SK-N-SH (cell line): Measurements from ENCODE around the gene SAXO1. TPM values are rescaled to one million over a fixed set of nuclear protein-coding genes. Genes with fewer than 3 reads are reported as not detected.

ENCODE experiments used
- CTCF ChIA-PET: fragments of 300-600, 350-600 bp; formaldehyde crosslinking; extraction: SDS; loops from one replicate; lab custom pipeline; 2021; lab: Yijun Ruan, JAX
- POLR2A ChIA-PET: fragments of 350-600 bp; sonication (Branson Sonifier 250); formaldehyde crosslinking; extraction: SDS; loops from one replicate; lab custom pipeline; 2020; ENCODE audit warnings: antibody characterized with exemption, inconsistent platforms; lab: Yijun Ruan, JAX
- DNase-seq: peaks from one replicate; pipeline ENCODE4 v3.0.0; 2012
- H2AFZ ChIP-seq: fragments of 200-600 bp; sonication (generic); 2 replicates; pipeline ENCODE4 v1.8.1; 2016; ENCODE audit warnings: antibody characterized with exemption, mild to moderate bottlenecking, low read depth
- H3F3A ChIP-seq: fragments of 200-600 bp; sonication (generic); replicated peaks from 2 replicates; pipeline ENCODE3; 2016; ENCODE audit warnings: antibody characterized with exemption, mild to moderate bottlenecking; ENCODE audit not compliant: insufficient read depth
- H3K27ac ChIP-seq, 2 experiments: fragments of 200-500 bp in 1 of 2; fragments of 200-600 bp in 1 of 2; sonication (Bioruptor generic) in 1 of 2; sonication (generic), shearing (Covaris generic) in 1 of 2; 2 replicates each; pipeline versions ENCODE4 v1.5.1 to v1.6.1; 2014 to 2016; ENCODE audit warnings: low read depth in 2 of 2, inconsistent platforms in 1 of 2, low read length in 1 of 2, mild to moderate bottlenecking in 1 of 2, mixed read lengths in 1 of 2
- H3K27me3 ChIP-seq: fragments of 200-600 bp; sonication (generic), shearing (Covaris generic); 2 replicates; pipeline ENCODE4 v1.6.1; 2016; ENCODE audit warnings: mixed run types; ENCODE audit not compliant: insufficient read depth
- H3K36me3 ChIP-seq, 2 experiments: fragments of 200-500 bp in 1 of 2; fragments of 200-600 bp in 1 of 2; sonication (Bioruptor generic) in 1 of 2; sonication (generic) in 1 of 2; replicated peaks in 1 of 2; 2 replicates each; pipeline versions ENCODE3 to v1.5.1; 2014 to 2016; ENCODE audit warnings: low read length in 1 of 2, mild to moderate bottlenecking in 1 of 2; ENCODE audit not compliant: insufficient read depth in 2 of 2, control insufficient read depth in 1 of 2
- H3K4me1 ChIP-seq, 2 experiments: fragments of 200-500 bp in 1 of 2; fragments of 200-600 bp in 1 of 2; sonication (Bioruptor generic) in 1 of 2; sonication (generic), shearing (Covaris generic) in 1 of 2; 2 replicates each; pipeline versions ENCODE4 v1.5.1 to v1.6.1; 2014 to 2016; ENCODE audit warnings: low read depth in 1 of 2, low read length in 1 of 2, mixed run types in 1 of 2; ENCODE audit not compliant: insufficient read depth in 2 of 2, control insufficient read depth in 1 of 2
- H3K4me2 ChIP-seq: fragments of 200-600 bp; sonication (generic), shearing (Covaris generic); 2 replicates; pipeline ENCODE4 v1.6.1; 2017; ENCODE audit warnings: mixed run types
- H3K4me3 ChIP-seq, 2 experiments: fragments of 200-500 bp in 1 of 2; fragments of 200-600 bp in 1 of 2; sonication (Bioruptor generic) in 1 of 2; sonication (generic), shearing (Covaris generic) in 1 of 2; 2 replicates each; pipeline versions ENCODE4 v1.5.1 to v1.8.1; 2014 to 2016; ENCODE audit warnings: low read depth in 2 of 2, inconsistent platforms in 1 of 2, low read length in 1 of 2, mild to moderate bottlenecking in 1 of 2, mixed read lengths in 1 of 2, moderate library complexity in 1 of 2
- H3K79me2 ChIP-seq: fragments of 200-600 bp; sonication (generic); 2 replicates; pipeline ENCODE4 v1.8.1; 2017; ENCODE audit warnings: mild to moderate bottlenecking; ENCODE audit not compliant: insufficient read depth
- H3K9ac ChIP-seq: fragments of 200-600 bp; sonication (generic); 2 replicates; pipeline ENCODE4 v1.6.1; 2017; ENCODE audit warnings: mixed run types
- H3K9me2 ChIP-seq: fragments of 200-600 bp; sonication (generic); 2 replicates; pipeline ENCODE4 v1.6.1; 2017; ENCODE audit warnings: mixed run types
- H3K9me3 ChIP-seq: fragments of 200-600 bp; sonication (generic); 2 replicates; pipeline ENCODE4 v1.6.1; 2017; ENCODE audit warnings: mixed run types, mild to moderate bottlenecking, moderate library complexity
- H4K20me1 ChIP-seq: fragments of 200-600 bp; sonication (generic); 2 replicates; pipeline ENCODE4 v1.6.1; 2017; ENCODE audit warnings: mild to moderate bottlenecking, mixed run types; ENCODE audit not compliant: insufficient read depth
- CTCF ChIP-seq: fragments of 200-600 bp; sonication (generic); IDR thresholded peaks from 2 replicates; pipeline ENCODE4 v1.6.1; 2017; ENCODE audit warnings: antibody characterized with exemption, mild to moderate bottlenecking, moderate library complexity
- FOSL2 ChIP-seq: IDR thresholded peaks from 2 replicates; pipeline ENCODE4 v1.4.0; 2012; ENCODE audit warnings: low read depth, mild to moderate bottlenecking, moderate library complexity, borderline replicate concordance
- GABPA ChIP-seq: IDR thresholded peaks from 2 replicates; pipeline ENCODE4 v1.4.0; 2012; ENCODE audit warnings: low read depth, mild to moderate bottlenecking
- GATA2 ChIP-seq: sonication (generic); formaldehyde crosslinking; IDR thresholded peaks from 2 replicates; pipeline ENCODE4 v1.5.0; 2020; ENCODE audit warnings: mild to moderate bottlenecking, missing genetic modification reagents
- IRF3 ChIP-seq: fragments of 150-350 bp; IDR thresholded peaks from 2 replicates; pipeline ENCODE4 v1.6.1; 2016; ENCODE audit warnings: mild to moderate bottlenecking, low read depth, low read length
- JUND ChIP-seq: IDR thresholded peaks from 2 replicates; pipeline ENCODE4 v1.4.0; 2012
- NFIC ChIP-seq: IDR thresholded peaks from 2 replicates; pipeline ENCODE4 v1.4.0; 2012; ENCODE audit warnings: borderline replicate concordance
- NRF1 ChIP-seq: IDR thresholded peaks from 2 replicates; pipeline ENCODE4 v1.6.1; 2012; ENCODE audit warnings: low read depth, mild to moderate bottlenecking, low read length
- POLR2AphosphoS5 ChIP-seq: IDR thresholded peaks from 2 replicates; pipeline ENCODE4 v1.6.1; 2012; ENCODE audit warnings: low read depth, low read length
- REST ChIP-seq: IDR thresholded peaks from 2 replicates; pipeline ENCODE4 v1.6.1; 2012; ENCODE audit warnings: mild to moderate bottlenecking, low read depth, low read length, moderate library complexity
- SMC3 ChIP-seq: IDR thresholded peaks from 2 replicates; pipeline ENCODE4 v1.6.1; 2012; ENCODE audit warnings: low read depth, low read length, improper control_type of control experiment
- TAF1 ChIP-seq: IDR thresholded peaks from 2 replicates; pipeline ENCODE4 v1.6.1; 2012; ENCODE audit warnings: low read depth, mild to moderate bottlenecking, low read length, moderate library complexity, borderline replicate concordance
- TEAD4 ChIP-seq: IDR thresholded peaks from 2 replicates; pipeline ENCODE4 v1.4.0; 2012; ENCODE audit warnings: mild to moderate bottlenecking, borderline replicate concordance; ENCODE audit not compliant: insufficient read depth
- YY1 ChIP-seq: IDR thresholded peaks from 2 replicates; pipeline ENCODE4 v1.4.0; 2012; ENCODE audit warnings: low read depth, mild to moderate bottlenecking
- ZBTB33 ChIP-seq: IDR thresholded peaks from 2 replicates; pipeline ENCODE4 v1.4.0; 2012; ENCODE audit warnings: low read depth, borderline replicate concordance
- WGBS: methylation state at CpG from one replicate; pipeline ENCODE4 v1.1.6; 2017; ENCODE audit warnings: low lambda C conversion rate; 5-methylcytosine and 5-hydroxymethylcytosine counted together
- polyA plus RNA-seq, 3 experiments: library from polyadenylated mRNA; depleted of rRNA; stranded (reverse); fragments of >200 nt; gene quantifications; 2 replicates each; pipeline ENCODE4 v1.2.3, GENCODE V29; 2012
- TF ChIP-seq, protein P1 (sequence below): IDR thresholded peaks from 2 replicates; pipeline ENCODE4 v1.4.0; 2012; ENCODE audit warnings: low read depth, borderline replicate concordance
- TF ChIP-seq, protein P2 (sequence below): IDR thresholded peaks from 2 replicates; pipeline ENCODE4 v1.4.0; 2012; ENCODE audit warnings: low read depth

Gene SAXO1
- polyA plus RNA-seq, 1 of the 3 experiments (the other 2 are of a cell fraction), result 0.03 TPM

DNA sequence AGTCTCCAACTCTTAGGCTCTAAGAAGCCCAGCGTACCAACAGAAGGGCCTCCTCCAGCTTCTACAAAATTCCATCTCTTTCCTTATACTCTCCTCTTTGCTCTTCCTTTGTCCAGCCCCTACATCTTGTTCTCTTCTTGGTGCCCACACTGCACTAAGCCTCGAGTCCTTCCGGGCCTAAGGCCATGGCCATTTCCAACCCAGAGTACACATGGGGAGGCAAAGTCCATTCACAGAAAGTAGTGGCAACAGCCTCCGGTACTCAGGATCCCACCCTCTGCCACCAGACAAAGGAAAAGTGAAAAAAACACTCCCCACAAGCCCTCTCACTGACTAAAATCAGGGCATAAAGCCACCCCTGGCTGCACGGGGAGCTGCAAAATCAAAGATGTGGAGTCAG lies 60.3 kb downstream of the SAXO1 start:
- Histone ChIP-seq H3K27me3 (no peaks in the 10 kb centered on the region), H3K9me2 (no peaks in the 10 kb centered on the region), H2AFZ (no peak overlapping the region), H3F3A (peaks cover 6% of the 10 kb centered on the region), H4K20me1 (no peaks in the 10 kb centered on the region), H3K27ac (no peak overlapping the region), H3K79me2 (no peaks in the 10 kb centered on the region), H3K4me3 (no peak overlapping the region), H3K9ac (no peak overlapping the region), H3K4me2 (no peak overlapping the region), H3K9me3 (no peaks in the 10 kb centered on the region), H3K36me3 (no peaks in the 10 kb centered on the region), H3K4me1 (peaks cover 4 to 6% of the 10 kb centered on the region in 2 experiments; a peak in 3 of 4 replicates)
- no peak for DNase-seq
- 51% methylated on average over 5 of the region's 5 CpGs for WGBS
- POLR2A ChIA-PET, result no interaction called here
- CTCF ChIA-PET, result no interaction called here
- TF ChIP-seq IRF3 (no peak), POLR2AphosphoS5 (no peak), YY1 (no peak), FOSL2 (no peak), CTCF (no peak), JUND (no peak), NFIC (no peak), ZBTB33 (no peak), GABPA (no peak)

- Histone ChIP-seq H3K9me2 (no peaks in the 10 kb centered on the region), H3K79me2 (no peaks in the 10 kb centered on the region), H3K27ac (no peak overlapping the region), H3K9me3 (no peaks in the 10 kb centered on the region), H2AFZ (no peak overlapping the region), H3K4me1 (peaks cover 0 to 4% of the 10 kb centered on the region in 2 experiments; a peak in 2 of 4 replicates), H3K4me2 (no peak overlapping the region), H3K27me3 (no peaks in the 10 kb centered on the region), H3K4me3 (no peak overlapping the region), H4K20me1 (no peaks in the 10 kb centered on the region), H3K36me3 (no peaks in the 10 kb centered on the region), H3K9ac (no peak overlapping the region), H3F3A (no peaks in the 10 kb centered on the region)
- POLR2A ChIA-PET, result no interaction called here
- TF ChIP-seq REST (no peak), GATA2 (CRISPR knock-in tag) (no peak), POLR2AphosphoS5 (no peak), NRF1 (no peak), SMC3 (no peak), TEAD4 (no peak), TAF1 (no peak), GABPA (no peak)
- TF ChIP-seq, protein P1, sequence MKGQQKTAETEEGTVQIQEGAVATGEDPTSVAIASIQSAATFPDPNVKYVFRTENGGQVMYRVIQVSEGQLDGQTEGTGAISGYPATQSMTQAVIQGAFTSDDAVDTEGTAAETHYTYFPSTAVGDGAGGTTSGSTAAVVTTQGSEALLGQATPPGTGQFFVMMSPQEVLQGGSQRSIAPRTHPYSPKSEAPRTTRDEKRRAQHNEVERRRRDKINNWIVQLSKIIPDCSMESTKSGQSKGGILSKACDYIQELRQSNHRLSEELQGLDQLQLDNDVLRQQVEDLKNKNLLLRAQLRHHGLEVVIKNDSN, result no peak
- TF ChIP-seq, protein P2, sequence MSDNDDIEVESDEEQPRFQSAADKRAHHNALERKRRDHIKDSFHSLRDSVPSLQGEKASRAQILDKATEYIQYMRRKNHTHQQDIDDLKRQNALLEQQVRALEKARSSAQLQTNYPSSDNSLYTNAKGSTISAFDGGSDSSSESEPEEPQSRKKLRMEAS, result no peak
- CTCF ChIA-PET, result no interaction called here
- DNase-seq, result no peak
- 44% methylated on average over 1 of the region's 1 CpG for WGBS
Observed at GRCh38 chr9:18971909-18972308, 61.1 kb downstream of the SAXO1 start.
